Progenitor cell of endocrine pancreas (in vitro differentiated cells): ENCODE measurements around the gene TC2N. TPM values are rescaled to one million over a fixed set of nuclear protein-coding genes. Genes with fewer than 3 reads are reported as not detected.
A peak's percentile ranks its signal among the peaks of the same experiment; 100 is the strongest.
"Not testable (repeated sequence)": the region's sequence is repeated elsewhere in the genome, so short reads cannot be mapped to it uniquely, and the experiment has no call there.

Experiments
- DNase-seq: peaks from one replicate; pipeline ENCODE4 v3.0.0; 2021; ENCODE audit warnings: low spot score; ENCODE audit not compliant: unreplicated experiment
- H3K27ac Mint-ChIP-seq: 2 replicates; pipeline ENCODE4 v1.8.0; 2021; ENCODE audit warnings: mild to moderate bottlenecking, moderate library complexity, mixed read lengths
- H3K27me3 Mint-ChIP-seq: 2 replicates; pipeline ENCODE4 v1.8.0; 2021; ENCODE audit warnings: mixed read lengths
- H3K36me3 Mint-ChIP-seq: 2 replicates; pipeline ENCODE4 v1.8.0; 2022; ENCODE audit warnings: mixed read lengths; ENCODE audit not compliant: insufficient read depth
- H3K4me1 Mint-ChIP-seq: 2 replicates; pipeline ENCODE4 v1.8.0; 2021; ENCODE audit warnings: low read depth, mixed read lengths
- H3K4me3 Mint-ChIP-seq: 2 replicates; pipeline ENCODE4 v1.8.0; 2021; ENCODE audit warnings: low read depth, mild to moderate bottlenecking, moderate library complexity, mixed read lengths
- H3K9me3 Mint-ChIP-seq: 2 replicates; pipeline ENCODE4 v1.8.0; 2021; ENCODE audit warnings: low read depth, mixed read lengths
- CTCF ChIP-seq: fragments of 200-600 bp; sonication (generic); IDR thresholded peaks from one replicate; pipeline ENCODE4 v1.5.0; 2021; ENCODE audit warnings: antibody characterized with exemption, mild to moderate bottlenecking; ENCODE audit not compliant: unreplicated experiment
- total RNA-seq: library from RNA; stranded (reverse); gene quantifications from 2 replicates; pipeline ENCODE4 v1.2.1, GENCODE V29; 2021

The TC2N gene
- total RNA-seq, 1 donor from 2014 or later, result 38.5 TPM

GRCh38 chr14:91817566-91818325, 49.6 kb downstream of the TC2N start:
- no peaks in the 10 kb centered on the region for H3K27me3 Mint-ChIP-seq
- no peak overlapping the region for H3K4me3 Mint-ChIP-seq
- TF ChIP-seq CTCF, result no peak
- H3K27ac Mint-ChIP-seq, result peak overlapping the region; percentile 19
- DNase-seq, result no peak
- peaks cover 6% of the 10 kb centered on the region for H3K4me1 Mint-ChIP-seq
- peaks cover 3% of the 10 kb centered on the region for H3K36me3 Mint-ChIP-seq
- peaks cover 9% of the 10 kb centered on the region for H3K9me3 Mint-ChIP-seq

GRCh38 chr14:91814317-91814716, 53.0 kb downstream of the TC2N start:
- Mint-ChIP-seq H3K9me3 (peaks cover 19% of the 10 kb centered on the region), H3K27ac (no peak overlapping the region), H3K27me3 (no peaks in the 10 kb centered on the region), H3K4me3 (no peak overlapping the region), H3K4me1 (peaks cover 6% of the 10 kb centered on the region), H3K36me3 (peaks cover 22% of the 10 kb centered on the region)
- no peak for TF ChIP-seq CTCF
- no peak for DNase-seq

GRCh38 chr14:91810699-91811098, 56.6 kb downstream of the TC2N start:
- H3K4me3 Mint-ChIP-seq, result no peak overlapping the region
- no peak for TF ChIP-seq CTCF
- no peak for DNase-seq
- H3K36me3 Mint-ChIP-seq, result peaks cover 53% of the 10 kb centered on the region
- H3K9me3 Mint-ChIP-seq, result peaks cover 39% of the 10 kb centered on the region
- H3K27me3 Mint-ChIP-seq, result no peaks in the 10 kb centered on the region
- no peak overlapping the region for H3K27ac Mint-ChIP-seq
- no peaks in the 10 kb centered on the region for H3K4me1 Mint-ChIP-seq

GRCh38 chr14:91806716-91807115, 60.6 kb downstream of the TC2N start:
- peaks cover 40% of the 10 kb centered on the region for H3K9me3 Mint-ChIP-seq
- H3K4me3 Mint-ChIP-seq, result no peak overlapping the region
- no peak for DNase-seq
- H3K27me3 Mint-ChIP-seq, result no peaks in the 10 kb centered on the region
- H3K4me1 Mint-ChIP-seq, result no peaks in the 10 kb centered on the region
- no peak overlapping the region for H3K27ac Mint-ChIP-seq
- H3K36me3 Mint-ChIP-seq, result peaks cover 55% of the 10 kb centered on the region
- no peak for TF ChIP-seq CTCF

- H3K27ac Mint-ChIP-seq, H3K4me3 Mint-ChIP-seq, H3K4me1 Mint-ChIP-seq, H3K27me3 Mint-ChIP-seq, DNase-seq: not testable (repeated sequence)
- peaks cover 40% of the 10 kb centered on the region for H3K9me3 Mint-ChIP-seq
- peaks cover 53% of the 10 kb centered on the region for H3K36me3 Mint-ChIP-seq
Observed at GRCh38 chr14:91806094-91806493, 61.2 kb downstream of the TC2N start.

- no peak overlapping the region for H3K4me3 Mint-ChIP-seq
- no peaks in the 10 kb centered on the region for H3K27me3 Mint-ChIP-seq
- H3K9me3 Mint-ChIP-seq, result peaks cover 37% of the 10 kb centered on the region
- peaks cover 48% of the 10 kb centered on the region for H3K36me3 Mint-ChIP-seq
- no peaks in the 10 kb centered on the region for H3K4me1 Mint-ChIP-seq
- TF ChIP-seq CTCF, result no peak
- no peak overlapping the region for H3K27ac Mint-ChIP-seq
- no peak for DNase-seq
Observed at GRCh38 chr14:91805659-91806058, 61.7 kb downstream of the TC2N start.
